GM18526 (cell line): ENCODE results near the gene RTCA.

ENCODE experiments used
- POLR2A ChIP-seq: IDR thresholded peaks from 3 replicates; pipeline ENCODE4 v1.6.1; 2011; ENCODE audit not compliant: insufficient read length; ENCODE audit errors: extremely low read depth

Gene RTCA

DNA sequence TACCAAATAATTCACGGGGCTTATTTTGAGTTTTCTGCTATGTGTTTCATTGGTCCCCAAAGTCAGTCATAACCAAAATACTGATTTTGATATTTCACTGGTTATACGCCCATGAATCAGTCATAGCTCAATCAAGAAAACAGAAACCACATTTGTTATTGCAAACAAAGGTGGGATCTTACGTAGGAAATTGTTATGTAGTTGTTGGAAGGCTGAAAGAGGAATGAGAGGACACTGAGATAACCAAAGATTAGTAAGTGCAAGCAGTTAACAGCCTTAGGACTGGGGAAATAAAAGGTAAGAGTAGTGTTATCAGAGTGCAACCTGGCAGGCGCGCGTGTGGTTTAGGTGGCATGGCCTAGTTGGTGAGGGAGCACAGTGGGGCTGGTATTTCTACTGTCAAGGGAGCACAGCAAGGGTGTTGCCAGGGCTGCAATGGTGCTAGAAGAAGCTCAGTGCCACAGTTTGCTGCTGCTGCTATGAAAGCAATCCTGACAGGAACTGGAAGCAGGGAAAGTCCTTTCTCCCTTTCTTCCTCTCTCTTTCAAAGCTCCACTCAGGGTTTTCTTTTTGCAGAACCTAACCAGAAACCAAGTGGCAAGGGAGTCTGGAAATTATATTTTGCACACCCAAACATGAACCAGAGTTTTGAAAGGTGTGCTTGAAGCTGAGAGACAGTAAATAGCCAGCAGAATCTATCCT is 33.7 kb downstream of the RTCA start:
- TF ChIP-seq POLR2A = no peak

- TF ChIP-seq POLR2A = no peak
Measured at GRCh38 chr1:100300691-100301090, 34.7 kb downstream of the RTCA start.

DNA sequence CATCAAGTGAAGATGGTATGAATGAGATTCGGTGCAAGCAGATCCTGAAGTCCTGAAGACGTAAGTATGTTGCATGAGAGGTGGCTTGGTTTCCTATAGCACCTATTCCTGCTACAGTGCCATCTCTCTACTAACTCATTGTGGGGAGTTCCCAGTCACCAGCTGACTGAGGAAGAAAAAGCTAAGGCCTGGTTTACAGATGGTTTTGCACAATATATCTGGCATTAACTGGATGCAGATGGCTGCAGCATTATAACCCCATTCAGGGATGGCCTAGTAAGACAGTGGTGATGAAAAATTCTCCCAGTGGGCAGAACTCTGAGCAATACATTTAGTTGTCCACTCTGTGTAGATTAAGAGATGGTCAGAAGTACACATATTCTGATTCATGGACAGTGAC is 36.7 kb downstream of the RTCA start:
- TF ChIP-seq POLR2A = no peak

- no peak for TF ChIP-seq POLR2A
Measured at GRCh38 chr1:100304227-100304626, 38.2 kb downstream of the RTCA start.

DNA sequence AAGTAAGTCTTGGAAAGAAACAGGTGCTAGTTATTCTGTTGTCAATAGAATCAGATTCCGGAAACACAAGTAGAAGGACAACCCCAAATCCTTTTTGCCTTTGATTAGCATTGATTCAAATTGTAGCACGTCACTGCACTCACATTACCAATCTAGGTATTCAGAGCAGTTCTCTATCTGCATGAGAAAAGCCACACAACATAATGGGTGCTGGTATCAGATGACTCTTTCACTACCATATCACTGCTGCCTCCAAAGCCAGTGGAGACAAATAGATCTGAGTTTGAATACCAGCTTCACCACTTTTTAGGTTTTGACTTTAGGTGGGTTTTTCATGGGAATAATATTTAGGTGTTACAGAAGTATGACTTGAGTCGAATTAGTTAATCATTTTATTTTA is 38.9 kb downstream of the RTCA start:
- TF ChIP-seq POLR2A = no peak

DNA sequence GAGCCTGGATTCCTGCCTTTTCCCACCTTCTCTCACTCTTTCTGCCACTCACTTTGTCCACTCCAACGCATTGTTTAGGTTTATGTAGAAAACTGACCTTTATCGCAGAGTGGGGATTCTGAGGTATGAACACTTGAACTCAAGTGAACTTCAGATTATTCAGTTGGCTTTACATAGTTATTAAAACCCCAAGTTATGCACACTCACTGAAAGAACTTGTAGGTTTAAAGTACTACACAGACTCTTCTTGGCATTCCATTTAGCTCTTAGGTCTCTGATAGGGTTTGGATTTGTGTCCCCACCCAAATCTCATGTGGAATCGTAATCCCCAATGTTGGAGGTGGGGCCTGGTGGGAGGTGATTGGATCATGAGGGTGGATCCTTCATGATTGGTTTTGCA is 39.9 kb downstream of the RTCA start:
- no peak for TF ChIP-seq POLR2A

DNA sequence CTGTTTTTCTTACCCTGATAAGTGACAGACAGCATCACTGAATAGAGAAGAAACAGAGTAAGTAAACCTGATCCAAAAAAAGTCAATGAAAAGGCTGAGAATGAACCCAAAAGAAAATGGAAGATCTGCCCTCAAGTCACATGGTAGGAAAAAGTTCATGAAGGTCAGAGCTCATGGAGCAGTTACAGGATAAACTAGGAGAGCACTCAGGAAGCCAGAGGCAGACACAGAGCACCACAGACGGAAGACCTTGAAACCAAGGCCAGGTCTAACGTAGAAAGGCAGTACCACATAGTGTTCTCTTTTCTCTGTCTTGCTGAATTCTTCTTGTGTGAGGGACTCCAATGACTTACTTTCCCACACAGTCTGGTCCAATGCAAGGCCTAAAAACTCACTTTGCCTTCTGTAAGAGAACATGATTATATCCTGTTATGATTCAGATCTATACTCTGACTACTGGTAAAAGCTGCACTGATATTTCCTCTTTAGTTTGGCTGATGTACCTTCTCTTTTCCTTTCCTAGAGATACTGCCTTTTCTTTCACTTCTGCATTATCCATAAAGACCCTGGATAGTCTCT is 40.8 kb downstream of the RTCA start:
- no peak for TF ChIP-seq POLR2A

DNA sequence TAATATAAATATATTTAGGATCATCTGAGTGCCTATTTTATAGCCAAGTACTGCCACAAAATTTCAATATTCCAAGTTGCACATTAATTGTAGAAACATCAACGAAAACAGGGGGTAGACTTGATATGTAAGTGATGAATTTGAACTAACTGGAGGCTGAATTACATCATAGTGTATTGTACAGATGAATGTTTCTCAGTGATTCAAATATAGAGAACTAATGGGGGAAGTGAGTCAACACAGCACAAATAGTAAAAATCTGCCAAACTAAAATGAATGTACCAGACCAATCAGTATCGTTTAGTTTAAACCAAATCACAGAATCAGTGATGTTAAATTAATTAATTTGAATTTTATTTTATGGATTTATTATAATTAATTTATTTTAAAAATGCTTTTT is 42.8 kb downstream of the RTCA start:
- no peak for TF ChIP-seq POLR2A

- no peak for TF ChIP-seq POLR2A
Measured at GRCh38 chr1:100309863-100310262, 43.8 kb downstream of the RTCA start.

- no peak for TF ChIP-seq POLR2A
Measured at GRCh38 chr1:100313382-100313781, 47.4 kb downstream of the RTCA start.

DNA sequence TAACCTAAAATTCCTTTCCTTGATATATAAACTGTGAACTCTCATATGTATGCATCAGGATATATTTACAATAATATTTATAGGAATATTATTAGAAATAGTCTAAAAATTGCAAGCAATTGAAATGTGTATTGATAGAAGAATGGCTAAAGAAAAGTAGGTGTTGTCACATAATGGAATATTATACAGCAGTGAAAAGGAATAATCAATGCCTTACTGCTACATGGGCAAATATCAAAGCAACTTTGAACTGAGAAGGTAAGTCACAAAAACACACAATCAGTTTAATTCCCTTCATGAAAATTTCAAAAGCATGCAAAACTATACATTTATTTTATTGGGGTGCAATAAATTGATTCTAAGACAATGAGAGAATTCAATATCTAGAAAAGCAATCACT is 50.6 kb downstream of the RTCA start:
- no peak for TF ChIP-seq POLR2A

DNA sequence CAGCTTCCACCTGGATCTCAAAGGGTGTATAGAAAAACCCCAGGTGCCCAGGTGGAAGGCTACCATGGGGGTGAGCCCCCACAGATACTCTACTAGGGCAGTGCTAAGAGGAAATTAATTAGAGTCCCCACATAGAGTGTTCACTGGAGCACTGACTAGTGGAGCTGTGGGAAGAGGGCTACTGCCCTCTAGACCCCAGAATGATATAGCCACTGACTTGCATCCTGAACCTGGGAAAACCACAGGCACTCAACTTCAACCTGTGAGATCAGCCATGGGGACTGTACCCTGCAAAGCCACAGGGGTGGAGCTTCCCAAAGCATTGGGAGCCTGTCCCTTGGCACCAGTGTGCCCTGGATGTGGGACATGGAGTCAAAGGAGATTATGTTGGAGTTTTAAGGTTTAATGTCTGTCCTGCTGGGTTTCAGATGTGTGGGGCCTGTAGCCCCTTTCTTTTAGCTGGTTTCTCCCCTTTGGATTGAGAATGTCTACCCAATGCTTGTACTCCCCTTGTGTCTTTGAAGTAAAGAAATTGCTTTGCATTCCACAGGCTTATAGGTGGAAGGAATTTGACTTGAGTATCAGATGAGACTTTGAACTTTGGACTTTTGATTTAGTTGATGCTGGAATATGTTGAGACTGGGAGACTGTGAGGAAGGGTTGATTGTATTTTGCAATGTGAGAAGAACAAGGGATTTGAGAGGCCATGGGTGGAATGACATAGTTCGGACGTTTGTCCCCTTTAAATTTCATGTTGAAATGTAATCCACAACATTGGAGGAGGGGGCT is 54.5 kb downstream of the RTCA start:
- no peak for TF ChIP-seq POLR2A

DNA sequence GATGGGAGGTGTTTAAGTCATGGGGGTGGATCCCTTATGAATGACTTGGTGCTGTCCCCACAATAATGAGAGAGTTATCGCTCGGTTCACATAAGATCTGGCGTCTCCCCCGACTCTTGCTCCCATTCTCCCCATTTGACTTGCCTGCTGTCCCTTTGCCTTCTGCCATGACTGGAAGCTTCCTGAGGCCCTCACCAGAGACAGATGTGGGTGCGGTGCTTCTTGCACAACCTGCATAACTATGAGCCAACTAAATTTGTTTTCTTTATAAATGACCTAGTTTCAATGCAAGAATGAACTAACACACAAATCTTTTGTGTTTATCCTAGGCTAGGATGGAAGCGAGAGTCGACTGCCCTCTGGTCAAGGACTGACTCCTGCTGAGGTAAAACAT is 55.1 kb downstream of the RTCA start:
- TF ChIP-seq POLR2A = no peak

DNA sequence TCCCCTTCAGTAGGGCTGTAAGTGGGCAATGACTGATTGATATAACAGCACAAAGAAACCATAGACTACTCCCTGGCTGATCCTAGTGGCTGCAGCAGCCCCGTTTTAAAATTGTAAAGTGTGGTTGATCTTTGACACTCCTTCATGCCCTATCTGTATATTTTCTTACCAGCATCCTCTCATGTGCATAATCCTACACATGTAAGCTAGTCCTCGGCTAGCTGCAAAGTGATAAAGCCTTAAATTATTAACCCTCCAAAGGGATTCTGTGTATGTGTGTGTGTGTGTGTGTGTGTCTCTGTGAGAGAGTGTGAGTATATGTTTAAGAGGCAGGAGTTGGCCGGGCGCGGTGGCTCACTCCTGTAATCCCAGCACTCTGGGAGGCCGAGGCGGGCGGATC is 55.5 kb downstream of the RTCA start:
- no peak for TF ChIP-seq POLR2A

- TF ChIP-seq POLR2A = no peak
Measured at GRCh38 chr1:100322436-100323211, 56.6 kb downstream of the RTCA start.

DNA sequence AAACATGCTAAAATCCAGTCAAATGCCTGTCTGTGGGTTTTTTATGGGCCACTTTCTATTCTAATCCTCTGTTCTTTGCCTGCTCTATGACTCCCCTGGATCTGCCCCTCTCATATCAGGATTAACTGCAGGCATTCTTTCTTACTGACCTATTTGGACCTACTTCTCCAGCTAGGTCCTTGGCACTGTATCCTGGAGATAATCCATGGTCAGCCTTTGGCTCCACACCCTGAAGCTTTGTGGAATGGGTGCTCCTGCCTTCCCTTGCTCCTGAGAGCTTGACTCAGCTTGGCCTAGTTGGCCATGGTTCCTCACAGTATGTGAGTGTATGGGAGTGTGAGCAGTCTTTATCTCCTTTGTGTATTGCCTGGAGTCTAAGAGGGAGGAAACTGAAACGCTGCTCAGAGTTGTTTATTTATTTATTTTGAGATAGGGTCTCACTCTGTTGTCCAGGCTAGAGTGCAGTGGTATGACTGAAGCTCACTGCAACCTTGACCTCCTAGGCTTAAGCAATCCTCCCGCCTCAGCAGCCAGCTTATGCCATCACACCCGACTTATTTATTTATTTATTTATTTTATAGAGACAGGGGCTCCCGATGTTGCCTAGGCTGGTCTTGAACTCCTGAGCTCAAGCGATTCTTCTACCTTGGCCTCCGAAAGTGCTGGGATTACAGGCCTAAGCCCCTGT is 57.5 kb downstream of the RTCA start:
- no peak for TF ChIP-seq POLR2A
